ENCODE results near the gene DMP1.

Gene DMP1

GRCh38 chr4:87632469-87632868 is 17.6 kb upstream of the DMP1 start:
- H3K4me3 ChIP-seq (ENCODE audit: insufficient read depth, low read depth, low read length, poor library complexity, severe bottlenecking): no peak overlapping the region
- H3K9me3 ChIP-seq (ENCODE audit: control insufficient read depth, low read length): no peaks in the 10 kb centered on the region
- H3K27ac ChIP-seq (ENCODE audit: insufficient read depth, low read length, poor library complexity, severe bottlenecking): no peak overlapping the region
- H3K36me3 ChIP-seq (ENCODE audit: control insufficient read depth, insufficient read depth, low read length): no peaks in the 10 kb centered on the region
- DNase-seq: no peak
- H3K4me1 ChIP-seq (ENCODE audit: control insufficient read depth, insufficient read depth, low read length, poor library complexity, severe bottlenecking): no peaks in the 10 kb centered on the region
- H3K27me3 ChIP-seq (replicated peaks; ENCODE audit: control insufficient read depth, insufficient read depth, low read length, poor library complexity, severe bottlenecking): no peaks in the 10 kb centered on the region

- DNase-seq: no peak
Measured at GRCh38 chr4:87633243-87633642, 16.8 kb upstream of the DMP1 start.

GRCh38 chr4:87644286-87644685 is 5.8 kb upstream of the DMP1 start:
- Histone ChIP-seq H3K4me1 (ENCODE audit: control insufficient read depth, insufficient read depth, low read length, poor library complexity, severe bottlenecking) (no peaks in the 10 kb centered on the region), H3K27ac (ENCODE audit: insufficient read depth, low read length, poor library complexity, severe bottlenecking) (no peak overlapping the region), H3K4me3 (ENCODE audit: insufficient read depth, low read depth, low read length, poor library complexity, severe bottlenecking) (no peak overlapping the region), H3K27me3 (replicated peaks; ENCODE audit: control insufficient read depth, insufficient read depth, low read length, poor library complexity, severe bottlenecking) (no peaks in the 10 kb centered on the region), H3K36me3 (ENCODE audit: control insufficient read depth, insufficient read depth, low read length) (no peaks in the 10 kb centered on the region), H3K9me3 (ENCODE audit: control insufficient read depth, low read length) (no peaks in the 10 kb centered on the region)
- no peak for DNase-seq

More at GRCh38 chr4:87633243-87633642, 16.8 kb upstream of the DMP1 start:
- H3K27ac ChIP-seq (ENCODE audit: insufficient read depth, low read length, poor library complexity, severe bottlenecking): no peak overlapping the region
- H3K4me1 ChIP-seq (ENCODE audit: control insufficient read depth, insufficient read depth, low read length, poor library complexity, severe bottlenecking): no peaks in the 10 kb centered on the region
- no peaks in the 10 kb centered on the region for H3K27me3 ChIP-seq (replicated peaks; ENCODE audit: control insufficient read depth, insufficient read depth, low read length, poor library complexity, severe bottlenecking)
- no peaks in the 10 kb centered on the region for H3K36me3 ChIP-seq (ENCODE audit: control insufficient read depth, insufficient read depth, low read length)
- no peak overlapping the region for H3K4me3 ChIP-seq (ENCODE audit: insufficient read depth, low read depth, low read length, poor library complexity, severe bottlenecking)
- no peaks in the 10 kb centered on the region for H3K9me3 ChIP-seq (ENCODE audit: control insufficient read depth, low read length)

DNA sequence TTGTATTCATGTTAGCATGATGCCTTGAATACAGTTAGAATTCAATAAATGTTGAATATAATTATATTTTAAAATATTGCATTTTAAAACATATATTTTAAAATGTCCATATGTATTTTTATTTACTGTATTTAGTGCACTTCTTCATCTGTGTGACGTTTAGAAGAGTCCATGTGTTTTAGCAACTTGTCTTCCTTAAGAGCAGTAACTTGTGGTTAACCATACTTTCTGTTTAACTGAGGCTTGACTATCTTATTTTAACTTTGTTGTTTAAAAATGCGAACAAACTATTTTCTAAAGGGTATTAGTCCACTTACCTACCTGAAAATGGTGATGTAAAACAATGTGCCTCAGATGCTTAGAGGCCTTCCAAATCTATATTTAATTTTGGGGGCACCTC is 858 bp downstream of the DMP1 start:
- no peak overlapping the region for H3K27ac ChIP-seq (ENCODE audit: insufficient read depth, low read length, poor library complexity, severe bottlenecking)
- no peaks in the 10 kb centered on the region for H3K27me3 ChIP-seq (replicated peaks; ENCODE audit: control insufficient read depth, insufficient read depth, low read length, poor library complexity, severe bottlenecking)
- no peaks in the 10 kb centered on the region for H3K4me1 ChIP-seq (ENCODE audit: control insufficient read depth, insufficient read depth, low read length, poor library complexity, severe bottlenecking)
- no peak overlapping the region for H3K4me3 ChIP-seq (ENCODE audit: insufficient read depth, low read depth, low read length, poor library complexity, severe bottlenecking)
- no peak for DNase-seq
- H3K36me3 ChIP-seq (ENCODE audit: control insufficient read depth, insufficient read depth, low read length): no peaks in the 10 kb centered on the region
- no peaks in the 10 kb centered on the region for H3K9me3 ChIP-seq (ENCODE audit: control insufficient read depth, low read length)

GRCh38 chr4:87651941-87652340 is 1.9 kb downstream of the DMP1 start:
- Histone ChIP-seq H3K4me3 (ENCODE audit: insufficient read depth, low read depth, low read length, poor library complexity, severe bottlenecking) (no peak overlapping the region), H3K27me3 (replicated peaks; ENCODE audit: control insufficient read depth, insufficient read depth, low read length, poor library complexity, severe bottlenecking) (no peaks in the 10 kb centered on the region), H3K27ac (ENCODE audit: insufficient read depth, low read length, poor library complexity, severe bottlenecking) (no peak overlapping the region), H3K4me1 (ENCODE audit: control insufficient read depth, insufficient read depth, low read length, poor library complexity, severe bottlenecking) (no peaks in the 10 kb centered on the region), H3K9me3 (ENCODE audit: control insufficient read depth, low read length) (no peaks in the 10 kb centered on the region), H3K36me3 (ENCODE audit: control insufficient read depth, insufficient read depth, low read length) (no peaks in the 10 kb centered on the region)
- no peak for DNase-seq

DNA sequence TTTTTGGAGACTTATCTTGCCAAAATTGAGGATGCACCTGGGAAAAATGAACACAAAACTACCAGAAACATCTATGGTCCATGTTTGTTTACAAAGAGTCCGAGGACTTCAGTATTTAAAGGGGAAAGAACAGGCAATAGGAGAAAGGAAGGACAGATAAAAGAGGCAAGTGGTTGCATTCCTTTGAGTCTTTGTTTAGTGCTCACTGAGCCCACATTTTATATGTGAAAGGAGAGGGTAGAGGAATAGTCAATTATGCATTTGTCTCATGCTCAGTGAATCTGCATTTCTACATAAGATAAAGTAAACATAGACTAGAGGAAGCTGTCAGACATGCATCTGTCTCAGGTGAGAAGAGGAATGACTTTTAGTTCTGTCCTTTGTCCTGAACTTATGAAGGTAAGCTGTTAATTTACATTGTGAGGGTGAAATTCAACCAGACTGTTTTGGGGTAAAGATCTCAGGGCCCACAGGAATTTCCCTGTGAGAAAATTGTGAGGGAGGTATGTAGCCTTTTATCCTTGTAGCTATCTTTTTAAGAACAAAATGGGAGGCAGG is 4.5 kb downstream of the DMP1 start:
- no peak overlapping the region for H3K4me3 ChIP-seq (ENCODE audit: insufficient read depth, low read depth, low read length, poor library complexity, severe bottlenecking)
- no peaks in the 10 kb centered on the region for H3K4me1 ChIP-seq (ENCODE audit: control insufficient read depth, insufficient read depth, low read length, poor library complexity, severe bottlenecking)
- H3K27ac ChIP-seq (ENCODE audit: insufficient read depth, low read length, poor library complexity, severe bottlenecking): no peak overlapping the region
- H3K9me3 ChIP-seq (ENCODE audit: control insufficient read depth, low read length): no peaks in the 10 kb centered on the region
- H3K36me3 ChIP-seq (ENCODE audit: control insufficient read depth, insufficient read depth, low read length): no peaks in the 10 kb centered on the region
- no peaks in the 10 kb centered on the region for H3K27me3 ChIP-seq (replicated peaks; ENCODE audit: control insufficient read depth, insufficient read depth, low read length, poor library complexity, severe bottlenecking)
- no peak for DNase-seq

GRCh38 chr4:87657525-87657924 is 7.4 kb downstream of the DMP1 start:
- H3K4me3 ChIP-seq (ENCODE audit: insufficient read depth, low read depth, low read length, poor library complexity, severe bottlenecking): no peak overlapping the region
- H3K27ac ChIP-seq (ENCODE audit: insufficient read depth, low read length, poor library complexity, severe bottlenecking): no peak overlapping the region
- no peaks in the 10 kb centered on the region for H3K4me1 ChIP-seq (ENCODE audit: control insufficient read depth, insufficient read depth, low read length, poor library complexity, severe bottlenecking)
- no peaks in the 10 kb centered on the region for H3K27me3 ChIP-seq (replicated peaks; ENCODE audit: control insufficient read depth, insufficient read depth, low read length, poor library complexity, severe bottlenecking)
- DNase-seq: no peak
- no peaks in the 10 kb centered on the region for H3K9me3 ChIP-seq (ENCODE audit: control insufficient read depth, low read length)
- H3K36me3 ChIP-seq (ENCODE audit: control insufficient read depth, insufficient read depth, low read length): no peaks in the 10 kb centered on the region

- H3K36me3 ChIP-seq (ENCODE audit: control insufficient read depth, insufficient read depth, low read length): no peaks in the 10 kb centered on the region
- H3K9me3 ChIP-seq (ENCODE audit: control insufficient read depth, low read length): no peaks in the 10 kb centered on the region
- H3K4me1 ChIP-seq (ENCODE audit: control insufficient read depth, insufficient read depth, low read length, poor library complexity, severe bottlenecking): no peaks in the 10 kb centered on the region
- H3K4me3 ChIP-seq (ENCODE audit: insufficient read depth, low read depth, low read length, poor library complexity, severe bottlenecking): no peak overlapping the region
- H3K27ac ChIP-seq (ENCODE audit: insufficient read depth, low read length, poor library complexity, severe bottlenecking): no peak overlapping the region
- DNase-seq: no peak
- H3K27me3 ChIP-seq (replicated peaks; ENCODE audit: control insufficient read depth, insufficient read depth, low read length, poor library complexity, severe bottlenecking): no peaks in the 10 kb centered on the region
Measured at GRCh38 chr4:87659247-87659931, 9.3 kb downstream of the DMP1 start.

- Histone ChIP-seq H3K9me3 (ENCODE audit: control insufficient read depth, low read length) (no peaks in the 10 kb centered on the region), H3K4me1 (ENCODE audit: control insufficient read depth, insufficient read depth, low read length, poor library complexity, severe bottlenecking) (no peaks in the 10 kb centered on the region), H3K4me3 (ENCODE audit: insufficient read depth, low read depth, low read length, poor library complexity, severe bottlenecking) (no peak overlapping the region), H3K27ac (ENCODE audit: insufficient read depth, low read length, poor library complexity, severe bottlenecking) (no peak overlapping the region), H3K36me3 (ENCODE audit: control insufficient read depth, insufficient read depth, low read length) (no peaks in the 10 kb centered on the region), H3K27me3 (replicated peaks; ENCODE audit: control insufficient read depth, insufficient read depth, low read length, poor library complexity, severe bottlenecking) (no peaks in the 10 kb centered on the region)
- no peak for DNase-seq
Measured at GRCh38 chr4:87662871-87663270, 12.8 kb downstream of the DMP1 start.

DNA sequence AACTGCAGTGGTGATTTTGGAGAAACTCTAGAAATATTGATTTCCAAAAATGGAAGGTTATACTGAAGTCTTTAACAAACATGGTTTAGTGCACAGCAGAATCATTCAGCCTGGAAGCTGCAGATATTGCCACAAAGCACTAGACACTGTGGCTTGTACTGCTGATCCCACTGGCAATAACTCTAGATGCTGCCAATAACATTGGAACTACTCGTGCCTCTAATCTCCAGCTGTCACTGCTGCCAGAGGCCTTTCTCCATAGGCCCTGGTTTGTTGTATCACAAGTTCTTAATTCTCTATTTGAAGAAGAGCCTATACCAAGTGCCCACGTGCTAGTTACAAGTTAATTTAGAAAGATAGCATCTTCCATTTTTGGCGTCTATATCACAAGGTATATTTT is 19.3 kb downstream of the DMP1 start:
- no peaks in the 10 kb centered on the region for H3K4me1 ChIP-seq (ENCODE audit: control insufficient read depth, insufficient read depth, low read length, poor library complexity, severe bottlenecking)

More for the DNA sequence above, 19.3 kb downstream of the DMP1 start:
- no peaks in the 10 kb centered on the region for H3K9me3 ChIP-seq (ENCODE audit: control insufficient read depth, low read length)
- no peak overlapping the region for H3K27ac ChIP-seq (ENCODE audit: insufficient read depth, low read length, poor library complexity, severe bottlenecking)
- no peak overlapping the region for H3K4me3 ChIP-seq (ENCODE audit: insufficient read depth, low read depth, low read length, poor library complexity, severe bottlenecking)
- H3K36me3 ChIP-seq (ENCODE audit: control insufficient read depth, insufficient read depth, low read length): no peaks in the 10 kb centered on the region
- DNase-seq: no peak
- H3K27me3 ChIP-seq (replicated peaks; ENCODE audit: control insufficient read depth, insufficient read depth, low read length, poor library complexity, severe bottlenecking): no peaks in the 10 kb centered on the region
